HFFc6 (cell line): ENCODE measurements around the gene PDE6B. TPM values are rescaled to one million over a fixed set of nuclear protein-coding genes. Genes with fewer than 3 reads are reported as not detected.
"Not testable (repeated sequence)": the region's sequence is repeated elsewhere in the genome, so short reads cannot be mapped to it uniquely, and the experiment has no call there.

ENCODE experiments used
- DNase-seq: peaks from one replicate; pipeline ENCODE4 v3.0.0-alpha.2; 2018
- H3K27ac Mint-ChIP-seq: 2 replicates; pipeline ENCODE4 v1.8.0; 2020; ENCODE audit warnings: mild to moderate bottlenecking, mixed read lengths
- H3K27me3 Mint-ChIP-seq: 2 replicates; pipeline ENCODE4 v1.8.0; 2021; ENCODE audit warnings: mild to moderate bottlenecking, moderate library complexity, mixed read lengths; ENCODE audit not compliant: insufficient read depth
- H3K36me3 Mint-ChIP-seq: 2 replicates; pipeline ENCODE4 v1.8.0; 2021; ENCODE audit warnings: low read depth, mixed read lengths
- H3K4me1 Mint-ChIP-seq: 2 replicates; pipeline ENCODE4 v1.8.0; 2020; ENCODE audit warnings: low read depth, mixed read lengths
- H3K4me3 Mint-ChIP-seq: 2 replicates; pipeline ENCODE4 v1.8.0; 2020; ENCODE audit warnings: mild to moderate bottlenecking, moderate library complexity, mixed read lengths
- H3K9me3 Mint-ChIP-seq: 2 replicates; pipeline ENCODE4 v1.8.0; 2020; ENCODE audit warnings: mild to moderate bottlenecking, mixed read lengths
- CTCF ChIP-seq: fragments of 200-600 bp; sonication (generic); IDR thresholded peaks from 2 replicates; pipeline ENCODE4 v1.5.0; 2021; ENCODE audit warnings: antibody characterized with exemption, mild to moderate bottlenecking
- total RNA-seq, 6 experiments: library from RNA; stranded (reverse); fragmentation: NEBNext Ultra II Directional; extraction: Animal tissue kit (Norgen Biotek cat#: 25700); gene quantifications; 2 replicates in 1 of 6; 3 replicates in 5 of 6; pipeline ENCODE4 v1.2.3, GENCODE V29; 2021

PDE6B gene
- total RNA-seq, 6 experiments from 2014 or later = not detected

DNA sequence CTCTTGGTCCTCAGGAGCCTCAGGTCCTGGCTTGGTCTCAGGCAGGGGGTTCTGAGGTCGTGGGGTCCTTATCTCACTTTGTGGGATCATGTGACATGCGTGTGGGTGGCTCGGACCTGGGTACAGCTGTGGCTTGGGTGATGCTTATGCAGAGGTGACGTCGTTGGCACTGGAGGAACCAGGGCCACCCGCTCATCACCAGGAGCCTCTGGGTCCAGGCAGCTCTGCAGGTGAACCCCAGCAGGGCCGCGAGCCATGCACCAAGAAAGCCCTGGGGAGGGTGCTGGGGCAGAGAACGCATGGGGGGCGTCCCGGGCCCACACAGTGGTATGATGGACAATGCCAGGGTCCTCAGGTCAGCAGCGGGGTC lies 40.0 kb downstream of the PDE6B start:
- Mint-ChIP-seq H3K36me3 (peaks cover under 1% of the 10 kb centered on the region; the same call in 1 of the 2 replicates), H3K9me3 (no peaks in the 10 kb centered on the region), H3K27me3 (peaks cover 3% of the 10 kb centered on the region; the same call in 1 of the 2 replicates), H3K4me1 (no peaks in the 10 kb centered on the region), H3K4me3 (no peak overlapping the region), H3K27ac (no peak overlapping the region)
- TF ChIP-seq CTCF = no peak
- DNase-seq = no peak

DNA sequence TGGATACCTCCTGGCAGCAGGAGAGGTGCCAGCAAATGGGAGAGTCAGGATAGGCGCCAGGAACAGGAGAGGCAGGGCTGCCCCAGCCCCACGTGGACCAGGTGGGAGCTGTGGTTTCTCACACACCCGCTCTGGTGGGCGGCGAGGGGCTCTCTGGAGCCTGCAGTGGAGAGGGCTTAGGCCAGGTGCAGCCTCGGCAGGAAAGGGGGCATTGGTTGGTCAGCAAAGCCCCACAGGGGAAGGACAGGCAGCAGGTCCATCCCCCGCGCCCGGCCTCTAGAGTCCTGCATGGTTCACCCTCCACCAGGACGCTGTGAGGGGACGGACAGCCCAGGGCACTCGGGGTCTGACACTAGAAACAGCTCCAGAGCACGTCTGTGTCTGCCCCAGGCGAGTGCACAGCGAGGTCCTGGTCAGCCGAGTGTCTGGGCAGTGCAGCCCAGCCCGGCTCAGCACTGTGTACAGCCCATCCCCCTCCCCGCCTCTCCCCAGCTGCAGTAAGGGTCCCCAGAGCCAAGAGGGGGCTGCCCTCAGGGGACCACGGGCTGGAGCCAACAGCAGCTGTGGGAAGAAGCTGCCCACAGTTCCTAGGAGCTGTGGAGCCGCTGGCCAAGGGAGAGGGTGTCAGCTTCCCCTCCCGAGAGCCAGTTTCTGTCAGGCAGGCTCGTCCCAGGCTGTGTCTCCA lies 40.5 kb downstream of the PDE6B start:
- peaks cover 3% of the 10 kb centered on the region; the same call in 1 of the 2 replicates for H3K27me3 Mint-ChIP-seq
- TF ChIP-seq CTCF = no peak
- H3K4me1 Mint-ChIP-seq = no peaks in the 10 kb centered on the region
- no peak for DNase-seq
- H3K4me3 Mint-ChIP-seq = no peak overlapping the region
- H3K36me3 Mint-ChIP-seq = peaks cover 5% of the 10 kb centered on the region
- no peak overlapping the region for H3K27ac Mint-ChIP-seq
- no peaks in the 10 kb centered on the region for H3K9me3 Mint-ChIP-seq

DNA sequence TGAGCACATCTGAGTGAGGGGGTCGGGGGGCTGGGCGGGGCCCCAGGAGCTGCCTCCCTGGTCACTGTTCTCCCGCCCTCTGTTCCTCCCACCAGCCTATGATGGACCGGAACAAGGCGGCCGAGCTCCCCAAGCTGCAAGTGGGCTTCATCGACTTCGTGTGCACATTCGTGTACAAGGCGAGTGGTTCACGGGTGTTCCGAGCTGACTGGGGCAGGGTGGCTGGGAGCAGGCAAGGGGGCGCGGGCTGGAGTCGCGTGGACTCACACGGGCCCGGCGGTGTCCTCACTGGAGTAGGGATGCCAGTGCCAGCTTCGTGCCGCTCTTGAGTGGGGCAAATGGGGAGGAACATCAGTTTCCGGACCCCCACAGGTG lies 41.0 kb downstream of the PDE6B start:
- H3K4me3 Mint-ChIP-seq = no peak overlapping the region
- H3K36me3 Mint-ChIP-seq = peaks cover 11% of the 10 kb centered on the region
- peaks cover 3% of the 10 kb centered on the region; the same call in 1 of the 2 replicates for H3K27me3 Mint-ChIP-seq
- TF ChIP-seq CTCF = no peak
- no peaks in the 10 kb centered on the region for H3K4me1 Mint-ChIP-seq
- DNase-seq = no peak
- no peaks in the 10 kb centered on the region for H3K9me3 Mint-ChIP-seq
- no peak overlapping the region for H3K27ac Mint-ChIP-seq

DNA sequence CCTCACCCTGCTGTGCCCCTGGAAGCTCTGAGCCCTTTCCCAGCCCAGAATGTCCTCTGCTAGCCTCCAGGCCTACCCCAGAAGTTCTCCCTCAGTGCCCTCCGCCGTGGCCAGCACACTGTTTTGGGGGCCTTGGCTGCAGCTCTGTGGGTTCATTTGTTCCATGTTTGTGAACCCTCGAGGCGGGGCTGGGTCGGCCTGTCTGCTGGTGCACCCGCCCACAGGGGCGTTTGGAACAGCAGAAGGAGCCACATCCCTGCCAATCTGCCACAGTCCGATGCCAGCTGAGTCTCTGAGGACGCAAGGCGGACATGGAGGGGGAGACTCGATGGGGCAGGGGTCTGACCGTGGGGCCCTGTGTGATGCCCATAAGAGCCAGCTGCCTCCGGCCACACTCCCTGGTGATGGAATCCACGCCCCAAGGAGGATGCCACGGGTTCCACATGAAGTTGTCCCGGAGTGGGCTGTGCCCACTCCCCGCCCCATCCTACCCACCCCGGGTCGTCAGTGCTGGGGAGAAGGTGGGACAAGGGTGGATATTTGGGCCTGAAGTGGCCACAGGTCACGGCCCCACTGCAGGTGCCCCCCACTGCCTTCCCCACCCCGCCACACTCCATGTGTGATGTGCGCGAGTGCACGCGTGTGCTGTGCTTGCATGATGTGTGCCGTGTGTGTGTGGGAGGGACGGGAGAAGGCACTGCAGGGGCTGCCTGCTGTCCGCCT lies 41.6 kb downstream of the PDE6B start:
- Mint-ChIP-seq H3K4me1 (no peaks in the 10 kb centered on the region), H3K4me3 (no peak overlapping the region), H3K9me3 (no peaks in the 10 kb centered on the region), H3K36me3 (peaks cover 13% of the 10 kb centered on the region), H3K27ac (no peak overlapping the region), H3K27me3 (peaks cover 3% of the 10 kb centered on the region; the same call in 1 of the 2 replicates)
- DNase-seq = no peak
- no peak for TF ChIP-seq CTCF

DNA sequence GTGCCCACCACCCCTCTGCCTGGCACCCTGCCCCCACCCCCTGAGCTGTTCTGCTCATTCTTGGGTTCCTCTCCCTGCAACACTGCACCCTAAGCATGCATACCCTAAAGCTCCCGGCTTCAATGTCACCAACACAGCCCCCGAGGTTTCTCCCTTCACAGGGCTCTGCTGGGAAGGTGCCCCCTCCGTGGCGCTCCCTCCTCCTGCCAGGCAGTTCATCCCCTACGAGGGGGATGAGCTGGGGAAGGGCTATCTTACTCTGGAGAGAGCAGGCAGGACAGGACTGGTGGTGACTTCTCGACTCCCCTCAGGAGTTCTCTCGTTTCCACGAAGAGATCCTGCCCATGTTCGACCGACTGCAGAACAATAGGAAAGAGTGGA lies 42.2 kb downstream of the PDE6B start:
- Mint-ChIP-seq H3K27ac (no peak overlapping the region), H3K4me1 (no peaks in the 10 kb centered on the region), H3K9me3 (no peaks in the 10 kb centered on the region), H3K27me3 (peaks cover 3% of the 10 kb centered on the region; the same call in 1 of the 2 replicates), H3K36me3 (peaks cover 13% of the 10 kb centered on the region), H3K4me3 (no peak overlapping the region)
- no peak for DNase-seq
- no peak for TF ChIP-seq CTCF

GRCh38 chr4:668219-668618 lies 42.8 kb downstream of the PDE6B start:
- not testable (repeated sequence) for H3K9me3 Mint-ChIP-seq, H3K4me3 Mint-ChIP-seq, DNase-seq, H3K27me3 Mint-ChIP-seq, H3K4me1 Mint-ChIP-seq, H3K27ac Mint-ChIP-seq
- peaks cover 16% of the 10 kb centered on the region for H3K36me3 Mint-ChIP-seq

GRCh38 chr4:669806-670559 lies 44.6 kb downstream of the PDE6B start:
- DNase-seq, H3K4me1 Mint-ChIP-seq, H3K27me3 Mint-ChIP-seq, H3K4me3 Mint-ChIP-seq, H3K27ac Mint-ChIP-seq, H3K9me3 Mint-ChIP-seq: not testable (repeated sequence)
- H3K36me3 Mint-ChIP-seq = peaks cover 21% of the 10 kb centered on the region
